ENCODE measurements around the gene PHF13. TPM values are rescaled to one million over a fixed set of nuclear protein-coding genes. Genes with fewer than 3 reads are reported as not detected.

PHF13 gene
- total and polyA plus RNA-seq, 10 of the 15 experiments (the other 5 are each of a cell fraction or from before 2014, with no cell fraction given), result 0.87 to 15.4 (median 5.1) TPM

- TF ChIP-seq CUX1 (IDR thresholded peaks at IDR 0.05; ENCODE audit: insufficient replicate concordance, low read depth, low read length) (no peak), SIN3A (IDR thresholded peaks at IDR 0.05; ENCODE audit: low read depth, low read length) (peak; percentile 77; the same call in 1 of the 2 replicates), NR2C1 (IDR thresholded peaks at IDR 0.05) (no peak), SMARCA5 (IDR thresholded peaks at IDR 0.05) (no peak), IKZF1 (conservative IDR thresholded peaks at IDR 0.05) (no peak), CTCF (IDR thresholded peaks at IDR 0.05 in 2 of 3, conservative IDR thresholded peaks at IDR 0.05 in 1 of 3; ENCODE audit: control insufficient read depth in 2 of 3, extremely low read depth in 1 of 3, insufficient read depth in 1 of 3, low read depth in 3 of 3, low read length in 3 of 3) (no peak), SMAD5 (IDR thresholded peaks at IDR 0.05; ENCODE audit: low read depth) (no peak), MTA2 (IDR thresholded peaks at IDR 0.05; ENCODE audit: low read depth) (peak; percentile 19; the same call in 1 of the 2 replicates), PAX8 (IDR thresholded peaks at IDR 0.05) (no peak), E4F1 (IDR thresholded peaks at IDR 0.05; ENCODE audit: borderline replicate concordance, partially characterized antibody) (no peak), FOS (IDR thresholded peaks at IDR 0.05; ENCODE audit: borderline replicate concordance, extremely low read depth, insufficient read length) (no peak), MLLT1 (IDR thresholded peaks at IDR 0.05) (no peak), BACH1 (IDR thresholded peaks at IDR 0.05; ENCODE audit: borderline replicate concordance) (no peak), BCL3 (IDR thresholded peaks at IDR 0.05; ENCODE audit: borderline replicate concordance, insufficient read depth, low read depth, low read length, poor library complexity, severe bottlenecking) (no peak)
These were observed 31.2 kb upstream of the PHF13 start (continued) for GRCh38 chr1:6582370-6582769.
